Colonic mucosa (tissue), 4 donors: ENCODE measurements around the gene RAB35. TPM values are rescaled to one million over a fixed set of nuclear protein-coding genes. Genes with fewer than 3 reads are reported as not detected.

Experiments used
- DNase-seq: peaks from one replicate; pipeline ENCODE4 v3.0.0-alpha.2; 2020
- H3K27ac ChIP-seq: fragments of 200-600 bp; one replicate; pipeline ENCODE4 v1.8.0; 2021
- H3K27me3 ChIP-seq: fragments of 200-600 bp; one replicate; pipeline ENCODE4 v1.8.0; 2021
- H3K36me3 ChIP-seq: fragments of 200-600 bp; one replicate; pipeline ENCODE4 v1.8.0; 2021
- H3K4me1 ChIP-seq: fragments of 200-600 bp; one replicate; pipeline ENCODE4 v1.8.0; 2021; ENCODE audit warnings: mild to moderate bottlenecking
- H3K4me3 ChIP-seq: fragments of 200-600 bp; one replicate; pipeline ENCODE4 v1.8.0; 2021
- H3K9ac ChIP-seq, 2 donors: one replicate each; pipeline ENCODE4 v1.7.0; 2013; ENCODE audit warnings: control low read depth in 2 of 2, low read depth in 2 of 2, low read length in 2 of 2
- H3K9me3 ChIP-seq: fragments of 200-600 bp; one replicate; pipeline ENCODE4 v1.8.0; 2021
- intact Hi-C: fragments of 100-400 bp; cut with DNase I; formaldehyde crosslinking; loops from one replicate; pipeline ENCODE4 v1.14.1; 2022
- total RNA-seq, 2 donors: library from RNA; stranded (reverse); fragmentation: NEBNext Ultra II Directional in 1 of 2; extraction: Animal tissue kit (Norgen Biotek cat#: 25700) in 1 of 2; gene quantifications; one replicate each; pipeline ENCODE4 v1.2.1, GENCODE V29; 2021
- TF ChIP-seq, protein P1 (sequence below): fragments of 200-600 bp; IDR thresholded peaks from one replicate; pipeline ENCODE4 v1.8.0; 2022; ENCODE audit warnings: antibody characterized with exemption, mild to moderate bottlenecking
- donor health status: healthy.
- donor health status: DM: no; HTN: no; CAD: no.
- donor health status: DM: no; HTN: no; CAD: no.

RAB35 gene
- total RNA-seq, 2 donors from 2014 or later, result 46.4 to 61.9 TPM

DNA sequence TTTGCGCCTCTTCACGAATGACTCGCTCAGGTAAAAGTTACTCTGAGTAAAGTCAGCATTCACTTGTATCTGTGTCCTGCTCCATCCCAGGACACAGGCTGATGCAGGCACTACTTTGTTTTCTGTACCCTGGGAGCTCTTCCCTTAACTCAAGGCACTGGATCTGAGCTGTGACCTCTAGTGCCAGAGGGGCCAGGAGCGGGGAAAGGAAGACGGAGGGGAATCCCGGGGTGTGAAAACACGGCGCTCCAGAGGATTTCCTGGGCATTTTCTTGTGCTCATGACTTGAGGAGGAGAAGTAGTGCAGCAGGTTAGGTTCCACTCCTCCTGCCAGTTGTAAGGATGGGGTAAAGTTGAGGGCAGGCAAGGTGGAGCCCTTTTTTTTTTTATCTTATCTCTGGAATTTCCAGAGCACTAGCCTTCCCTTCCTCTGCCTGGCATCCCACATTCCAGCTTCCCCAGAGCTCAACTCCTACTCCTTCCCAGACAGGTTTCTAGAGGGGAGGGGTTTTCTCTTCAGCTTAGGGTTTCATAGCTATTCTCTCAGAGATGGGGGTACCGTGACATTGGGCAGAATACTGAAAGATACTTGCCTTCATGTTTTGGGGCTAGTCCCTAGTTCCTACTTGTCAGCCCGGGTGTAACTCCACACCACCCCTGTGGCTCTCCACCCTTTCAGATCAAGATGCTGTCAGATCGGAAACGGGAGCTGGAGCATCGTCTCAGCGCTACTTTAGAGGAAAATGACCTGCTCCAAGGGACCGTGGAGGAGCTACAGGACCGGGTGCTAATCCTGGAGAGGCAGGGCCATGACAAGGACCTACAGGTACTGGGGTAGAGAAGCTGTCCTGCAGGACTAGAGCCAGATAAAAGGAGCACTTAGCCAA lies 52.3 kb downstream of the RAB35 start:
- DNase-seq, result no peak
- Histone ChIP-seq H3K9ac (no peak overlapping the region), H3K27me3 (no peaks in the 10 kb centered on the region), H3K27ac (no peak overlapping the region), H3K4me1 (no peaks in the 10 kb centered on the region), H3K9me3 (no peaks in the 10 kb centered on the region), H3K36me3 (no peaks in the 10 kb centered on the region), H3K4me3 (no peak overlapping the region)
- intact Hi-C loops, result no loop called here
- TF ChIP-seq, protein P1, sequence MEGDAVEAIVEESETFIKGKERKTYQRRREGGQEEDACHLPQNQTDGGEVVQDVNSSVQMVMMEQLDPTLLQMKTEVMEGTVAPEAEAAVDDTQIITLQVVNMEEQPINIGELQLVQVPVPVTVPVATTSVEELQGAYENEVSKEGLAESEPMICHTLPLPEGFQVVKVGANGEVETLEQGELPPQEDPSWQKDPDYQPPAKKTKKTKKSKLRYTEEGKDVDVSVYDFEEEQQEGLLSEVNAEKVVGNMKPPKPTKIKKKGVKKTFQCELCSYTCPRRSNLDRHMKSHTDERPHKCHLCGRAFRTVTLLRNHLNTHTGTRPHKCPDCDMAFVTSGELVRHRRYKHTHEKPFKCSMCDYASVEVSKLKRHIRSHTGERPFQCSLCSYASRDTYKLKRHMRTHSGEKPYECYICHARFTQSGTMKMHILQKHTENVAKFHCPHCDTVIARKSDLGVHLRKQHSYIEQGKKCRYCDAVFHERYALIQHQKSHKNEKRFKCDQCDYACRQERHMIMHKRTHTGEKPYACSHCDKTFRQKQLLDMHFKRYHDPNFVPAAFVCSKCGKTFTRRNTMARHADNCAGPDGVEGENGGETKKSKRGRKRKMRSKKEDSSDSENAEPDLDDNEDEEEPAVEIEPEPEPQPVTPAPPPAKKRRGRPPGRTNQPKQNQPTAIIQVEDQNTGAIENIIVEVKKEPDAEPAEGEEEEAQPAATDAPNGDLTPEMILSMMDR, result no peak

DNA sequence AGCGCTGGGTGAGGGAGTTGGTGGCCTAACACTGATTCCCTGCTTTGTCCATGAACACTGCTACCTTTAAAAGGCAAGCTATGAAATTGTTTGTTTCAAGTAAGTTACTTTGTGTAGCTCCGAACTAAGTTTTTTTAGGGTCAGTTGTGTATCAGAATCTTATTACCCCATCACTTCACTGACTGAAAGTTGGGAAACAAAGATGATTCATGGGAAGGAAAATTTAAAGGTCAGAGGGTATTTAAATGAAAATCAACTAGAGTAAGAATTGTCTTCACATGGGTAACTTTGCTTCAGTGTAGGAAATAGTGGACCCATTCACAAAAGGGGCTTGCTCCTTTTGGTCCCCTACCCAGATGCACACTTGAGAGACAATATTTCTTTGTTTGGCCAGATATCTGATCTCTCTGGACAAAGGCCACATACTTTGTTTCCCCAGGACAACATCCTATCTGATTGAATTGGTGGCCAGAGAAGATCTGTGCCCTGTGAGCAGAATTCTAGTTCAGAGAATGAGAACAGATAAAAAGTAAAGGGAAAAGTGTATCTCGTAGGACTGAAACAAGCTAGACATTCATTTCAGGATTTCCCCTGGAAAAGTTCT lies 53.5 kb downstream of the RAB35 start:
- H3K9ac ChIP-seq, result no peak overlapping the region
- DNase-seq, result no peak
- no peaks in the 10 kb centered on the region for H3K4me1 ChIP-seq
- TF ChIP-seq, protein P1, result no peak
- H3K27ac ChIP-seq, result no peak overlapping the region
- no peaks in the 10 kb centered on the region for H3K27me3 ChIP-seq
- no peaks in the 10 kb centered on the region for H3K36me3 ChIP-seq
- intact Hi-C loops, result no loop called here
- no peak overlapping the region for H3K4me3 ChIP-seq
- no peaks in the 10 kb centered on the region for H3K9me3 ChIP-seq

DNA sequence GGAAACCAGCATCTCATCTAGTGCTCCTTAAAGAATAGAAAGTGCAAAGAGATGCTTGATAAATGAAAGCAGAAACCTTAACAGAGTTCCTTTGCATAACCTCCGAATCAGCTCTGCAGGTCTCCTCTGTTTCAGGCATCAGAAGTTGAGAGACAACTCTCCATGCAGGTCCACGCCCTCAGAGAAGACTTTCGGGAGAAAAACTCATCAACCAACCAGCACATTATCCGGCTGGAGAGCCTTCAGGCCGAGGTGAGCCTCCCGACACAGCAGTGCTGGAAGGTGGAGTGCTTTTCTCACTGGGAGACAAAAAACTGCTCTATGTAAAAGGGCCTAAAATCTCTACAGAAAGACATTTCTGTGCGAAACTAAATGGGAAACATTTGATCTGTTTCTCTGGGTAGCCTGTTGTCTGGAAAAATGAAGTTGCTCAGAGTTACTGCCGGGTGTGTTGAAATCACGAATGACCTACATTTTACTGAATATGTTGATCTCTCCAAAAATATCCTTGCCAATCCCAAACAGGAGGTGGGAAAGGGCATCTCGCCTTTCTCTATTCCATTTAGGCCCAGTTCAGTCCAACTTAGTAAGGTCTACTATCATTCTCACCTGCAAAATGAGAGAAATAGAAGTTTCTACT lies 54.9 kb downstream of the RAB35 start:
- H3K36me3 ChIP-seq, result no peaks in the 10 kb centered on the region
- no peaks in the 10 kb centered on the region for H3K9me3 ChIP-seq
- no peaks in the 10 kb centered on the region for H3K27me3 ChIP-seq
- no peak for DNase-seq
- H3K4me1 ChIP-seq, result no peaks in the 10 kb centered on the region
- no peak overlapping the region for H3K9ac ChIP-seq
- intact Hi-C loops, result no loop called here
- H3K4me3 ChIP-seq, result no peak overlapping the region
- TF ChIP-seq, protein P1, result no peak
- no peak overlapping the region for H3K27ac ChIP-seq

DNA sequence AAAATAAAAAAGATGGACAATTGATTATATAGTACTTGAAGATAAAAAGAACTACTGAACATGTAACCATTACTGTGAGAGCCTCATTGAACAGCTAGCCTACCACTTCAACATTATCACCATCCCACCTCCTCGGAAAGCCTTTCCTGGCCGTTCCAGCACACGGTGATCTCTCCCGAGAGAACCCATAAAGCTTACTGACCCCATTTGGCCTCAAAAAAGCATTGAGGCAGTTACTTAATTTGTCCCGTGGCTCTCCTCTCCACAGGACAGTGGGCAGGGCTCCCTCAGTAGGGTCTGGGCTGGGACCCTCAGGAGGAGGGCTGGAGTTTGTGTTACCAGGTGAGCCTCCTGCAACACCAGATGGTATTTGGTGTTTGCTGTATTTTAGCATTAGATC lies 55.8 kb downstream of the RAB35 start:
- DNase-seq, result no peak
- intact Hi-C loops, result no loop called here
- Histone ChIP-seq H3K27me3 (no peaks in the 10 kb centered on the region), H3K27ac (no peak overlapping the region), H3K4me1 (no peaks in the 10 kb centered on the region), H3K9ac (no peak overlapping the region), H3K4me3 (no peak overlapping the region), H3K36me3 (no peaks in the 10 kb centered on the region), H3K9me3 (no peaks in the 10 kb centered on the region)
- TF ChIP-seq, protein P1, result no peak

DNA sequence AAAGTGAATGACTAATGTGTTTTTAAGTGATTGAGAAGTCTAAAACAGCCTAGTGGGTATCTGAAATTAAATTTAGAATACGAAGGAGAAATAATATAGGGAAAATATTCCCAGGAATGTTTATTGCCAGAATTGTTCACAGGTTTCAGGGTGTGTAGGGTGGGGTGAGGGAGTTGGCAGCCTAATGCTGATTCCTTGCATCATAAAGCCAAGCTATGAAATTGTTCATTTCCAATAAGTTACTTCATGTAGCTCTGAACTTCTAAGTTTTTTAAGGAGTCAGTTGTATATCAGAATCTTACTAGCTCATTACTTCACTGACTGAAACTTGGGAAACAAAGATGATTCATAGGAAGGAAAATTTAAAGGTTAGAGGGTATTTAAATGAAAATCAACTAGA lies 56.4 kb downstream of the RAB35 start:
- TF ChIP-seq, protein P1, result no peak

More for the DNA sequence above, 56.4 kb downstream of the RAB35 start:
- no peak overlapping the region for H3K9ac ChIP-seq
- no peak for DNase-seq
- no peaks in the 10 kb centered on the region for H3K9me3 ChIP-seq
- H3K27ac ChIP-seq, result no peak overlapping the region
- H3K36me3 ChIP-seq, result no peaks in the 10 kb centered on the region
- H3K27me3 ChIP-seq, result no peaks in the 10 kb centered on the region
- H3K4me1 ChIP-seq, result no peaks in the 10 kb centered on the region
- intact Hi-C loops, result no loop called here
- no peak overlapping the region for H3K4me3 ChIP-seq
